ENCODE results near the gene HOXA9.

DNA sequence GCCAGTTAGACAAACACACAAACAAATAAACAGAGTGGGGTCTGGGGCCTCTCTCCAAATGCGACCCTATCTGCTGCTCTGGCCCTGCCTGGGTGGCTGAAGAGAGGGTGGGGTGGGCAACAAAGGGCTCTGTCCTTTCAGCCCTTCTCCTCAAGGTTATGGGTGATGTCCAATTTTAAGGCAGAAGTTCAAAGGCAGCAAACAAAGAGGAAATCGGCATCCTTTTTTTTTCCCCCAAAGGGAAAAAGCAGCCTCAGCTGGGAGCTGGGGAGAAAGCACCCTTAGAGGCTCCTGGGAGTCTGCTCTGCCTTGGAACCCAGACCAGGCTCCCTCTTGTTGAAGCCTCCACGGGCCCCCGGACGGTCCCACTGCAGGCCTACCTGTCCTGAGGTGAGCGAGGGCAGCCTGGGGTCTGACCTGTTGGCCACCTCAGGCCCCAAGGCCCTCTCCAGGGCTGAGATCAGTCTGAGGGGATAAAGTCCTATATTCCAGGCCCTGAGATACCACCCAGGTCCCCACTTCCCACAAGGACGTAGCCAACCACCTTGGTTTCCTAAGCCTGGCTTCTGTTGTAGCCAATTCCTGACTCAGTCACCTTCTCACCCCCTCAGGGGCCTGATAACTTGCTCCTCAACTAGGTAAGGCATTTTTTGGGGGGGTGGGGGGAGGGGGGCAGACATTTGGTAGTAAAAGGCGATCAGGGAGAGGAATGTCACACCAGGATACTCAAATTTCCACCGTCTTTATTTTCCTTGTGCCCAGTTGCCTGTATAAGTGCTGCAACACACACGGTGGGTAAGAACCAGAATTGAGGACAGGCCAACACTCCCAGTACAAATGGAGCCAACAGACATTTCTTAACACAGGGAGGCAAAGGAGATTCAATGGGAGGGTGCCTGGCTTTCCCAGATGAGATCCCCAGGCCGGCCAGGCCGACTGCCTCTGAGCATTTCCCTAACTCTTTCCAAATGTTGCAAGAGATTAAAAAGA, 15.4 kb upstream of the HOXA9 start:
- TF ChIP-seq JUND (IDR thresholded peaks at IDR 0.05) (no peak), POLR2AphosphoS5 (IDR thresholded peaks at IDR 0.05; ENCODE audit: low read depth, low read length) (no peak), ZNF274 (IDR thresholded peaks at IDR 0.05; ENCODE audit: low read depth, low read length) (no peak), CEBPB (IDR thresholded peaks at IDR 0.05; ENCODE audit: low read depth) (no peak), POLR2A (IDR thresholded peaks at IDR 0.05; ENCODE audit: borderline replicate concordance, extremely low read depth, insufficient read depth, insufficient read length) (no peak), RAD21 (IDR thresholded peaks at IDR 0.05; ENCODE audit: low read depth) (no peak), EGR1 (IDR thresholded peaks at IDR 0.05; ENCODE audit: low read depth) (no peak)
- TF ChIP-seq, protein P1, sequence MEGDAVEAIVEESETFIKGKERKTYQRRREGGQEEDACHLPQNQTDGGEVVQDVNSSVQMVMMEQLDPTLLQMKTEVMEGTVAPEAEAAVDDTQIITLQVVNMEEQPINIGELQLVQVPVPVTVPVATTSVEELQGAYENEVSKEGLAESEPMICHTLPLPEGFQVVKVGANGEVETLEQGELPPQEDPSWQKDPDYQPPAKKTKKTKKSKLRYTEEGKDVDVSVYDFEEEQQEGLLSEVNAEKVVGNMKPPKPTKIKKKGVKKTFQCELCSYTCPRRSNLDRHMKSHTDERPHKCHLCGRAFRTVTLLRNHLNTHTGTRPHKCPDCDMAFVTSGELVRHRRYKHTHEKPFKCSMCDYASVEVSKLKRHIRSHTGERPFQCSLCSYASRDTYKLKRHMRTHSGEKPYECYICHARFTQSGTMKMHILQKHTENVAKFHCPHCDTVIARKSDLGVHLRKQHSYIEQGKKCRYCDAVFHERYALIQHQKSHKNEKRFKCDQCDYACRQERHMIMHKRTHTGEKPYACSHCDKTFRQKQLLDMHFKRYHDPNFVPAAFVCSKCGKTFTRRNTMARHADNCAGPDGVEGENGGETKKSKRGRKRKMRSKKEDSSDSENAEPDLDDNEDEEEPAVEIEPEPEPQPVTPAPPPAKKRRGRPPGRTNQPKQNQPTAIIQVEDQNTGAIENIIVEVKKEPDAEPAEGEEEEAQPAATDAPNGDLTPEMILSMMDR (IDR thresholded peaks at IDR 0.05 in 2 of 3, conservative IDR thresholded peaks at IDR 0.05 in 1 of 3; ENCODE audit: borderline replicate concordance in 1 of 3, insufficient read depth in 1 of 3, low read depth in 2 of 3, low read length in 2 of 3) = no peak
- TF ChIP-seq, protein P2, sequence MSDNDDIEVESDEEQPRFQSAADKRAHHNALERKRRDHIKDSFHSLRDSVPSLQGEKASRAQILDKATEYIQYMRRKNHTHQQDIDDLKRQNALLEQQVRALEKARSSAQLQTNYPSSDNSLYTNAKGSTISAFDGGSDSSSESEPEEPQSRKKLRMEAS (IDR thresholded peaks at IDR 0.05) = no peak
- TF ChIP-seq, protein P3, sequence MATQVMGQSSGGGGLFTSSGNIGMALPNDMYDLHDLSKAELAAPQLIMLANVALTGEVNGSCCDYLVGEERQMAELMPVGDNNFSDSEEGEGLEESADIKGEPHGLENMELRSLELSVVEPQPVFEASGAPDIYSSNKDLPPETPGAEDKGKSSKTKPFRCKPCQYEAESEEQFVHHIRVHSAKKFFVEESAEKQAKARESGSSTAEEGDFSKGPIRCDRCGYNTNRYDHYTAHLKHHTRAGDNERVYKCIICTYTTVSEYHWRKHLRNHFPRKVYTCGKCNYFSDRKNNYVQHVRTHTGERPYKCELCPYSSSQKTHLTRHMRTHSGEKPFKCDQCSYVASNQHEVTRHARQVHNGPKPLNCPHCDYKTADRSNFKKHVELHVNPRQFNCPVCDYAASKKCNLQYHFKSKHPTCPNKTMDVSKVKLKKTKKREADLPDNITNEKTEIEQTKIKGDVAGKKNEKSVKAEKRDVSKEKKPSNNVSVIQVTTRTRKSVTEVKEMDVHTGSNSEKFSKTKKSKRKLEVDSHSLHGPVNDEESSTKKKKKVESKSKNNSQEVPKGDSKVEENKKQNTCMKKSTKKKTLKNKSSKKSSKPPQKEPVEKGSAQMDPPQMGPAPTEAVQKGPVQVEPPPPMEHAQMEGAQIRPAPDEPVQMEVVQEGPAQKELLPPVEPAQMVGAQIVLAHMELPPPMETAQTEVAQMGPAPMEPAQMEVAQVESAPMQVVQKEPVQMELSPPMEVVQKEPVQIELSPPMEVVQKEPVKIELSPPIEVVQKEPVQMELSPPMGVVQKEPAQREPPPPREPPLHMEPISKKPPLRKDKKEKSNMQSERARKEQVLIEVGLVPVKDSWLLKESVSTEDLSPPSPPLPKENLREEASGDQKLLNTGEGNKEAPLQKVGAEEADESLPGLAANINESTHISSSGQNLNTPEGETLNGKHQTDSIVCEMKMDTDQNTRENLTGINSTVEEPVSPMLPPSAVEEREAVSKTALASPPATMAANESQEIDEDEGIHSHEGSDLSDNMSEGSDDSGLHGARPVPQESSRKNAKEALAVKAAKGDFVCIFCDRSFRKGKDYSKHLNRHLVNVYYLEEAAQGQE (IDR thresholded peaks at IDR 0.05; ENCODE audit: low read depth) = no peak
- TF ChIP-seq, protein P4, sequence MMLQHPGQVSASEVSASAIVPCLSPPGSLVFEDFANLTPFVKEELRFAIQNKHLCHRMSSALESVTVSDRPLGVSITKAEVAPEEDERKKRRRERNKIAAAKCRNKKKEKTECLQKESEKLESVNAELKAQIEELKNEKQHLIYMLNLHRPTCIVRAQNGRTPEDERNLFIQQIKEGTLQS (IDR thresholded peaks at IDR 0.05) = no peak
